HepG2 (cell line): ENCODE data around the gene PMS2.
"Not testable (repeated sequence)": the region's sequence is repeated elsewhere in the genome, so short reads cannot be mapped to it uniquely, and the experiment has no call there.

Experiments
- CHD4 ChIP-seq: fragments of 200-600 bp; sonication (generic); IDR thresholded peaks from 2 replicates; pipeline ENCODE4 v1.7.0; 2017; ENCODE audit warnings: mild to moderate bottlenecking, low read length, borderline replicate concordance
- EZH2 ChIP-seq: conservative IDR thresholded peaks from 2 replicates; pipeline ENCODE4 v1.6.1; 2012; ENCODE audit warnings: mild to moderate bottlenecking, low read depth, low read length, moderate library complexity
- HMG20B ChIP-seq: conservative IDR thresholded peaks from 2 replicates; pipeline ENCODE4 v1.6.1; 2016; ENCODE audit warnings: missing genetic modification reagents, missing compliant biosample characterization
- NFIB ChIP-seq: sonication (generic); formaldehyde crosslinking; IDR thresholded peaks from 2 replicates; pipeline ENCODE4 v1.9.0; 2021; ENCODE audit warnings: missing genetic modification reagents, mild to moderate bottlenecking, borderline replicate concordance
- POLR2A ChIP-seq, 2 experiments: IDR thresholded peaks; 2 replicates each; pipeline ENCODE4 v1.6.1; 2011; ENCODE audit warnings: low read depth in 2 of 2, low read length in 2 of 2, mild to moderate bottlenecking in 1 of 2, moderate library complexity in 1 of 2; ENCODE audit not compliant: insufficient read depth in 1 of 2
- YY1 ChIP-seq: IDR thresholded peaks from 2 replicates; pipeline ENCODE4 v1.6.1; 2011; ENCODE audit warnings: low read length, low read depth, moderate library complexity, mild to moderate bottlenecking; ENCODE audit not compliant: insufficient read depth, insufficient replicate concordance
- ZBTB21 ChIP-seq: sonication (generic); formaldehyde crosslinking; IDR thresholded peaks from 2 replicates; pipeline ENCODE4 v1.4.0; 2020; ENCODE audit warnings: missing genetic modification reagents
- TF ChIP-seq, protein P1 (sequence below), 2 experiments: IDR thresholded peaks; 2 replicates each; pipeline ENCODE4 v1.6.1; 2011 to 2012; ENCODE audit warnings: low read length in 2 of 2, borderline replicate concordance in 1 of 2, low read depth in 1 of 2, mild to moderate bottlenecking in 1 of 2, moderate library complexity in 1 of 2
- TF ChIP-seq, protein P2 (sequence below): sonication (generic); formaldehyde crosslinking; conservative IDR thresholded peaks from 2 replicates; pipeline ENCODE4 v1.4.0; 2020; ENCODE audit warnings: missing genetic modification reagents
- TF ChIP-seq, protein P3 (sequence below): sonication (generic); formaldehyde crosslinking; IDR thresholded peaks from 2 replicates; pipeline ENCODE4 v1.4.0; 2020; ENCODE audit warnings: mild to moderate bottlenecking, missing genetic modification reagents

DNA sequence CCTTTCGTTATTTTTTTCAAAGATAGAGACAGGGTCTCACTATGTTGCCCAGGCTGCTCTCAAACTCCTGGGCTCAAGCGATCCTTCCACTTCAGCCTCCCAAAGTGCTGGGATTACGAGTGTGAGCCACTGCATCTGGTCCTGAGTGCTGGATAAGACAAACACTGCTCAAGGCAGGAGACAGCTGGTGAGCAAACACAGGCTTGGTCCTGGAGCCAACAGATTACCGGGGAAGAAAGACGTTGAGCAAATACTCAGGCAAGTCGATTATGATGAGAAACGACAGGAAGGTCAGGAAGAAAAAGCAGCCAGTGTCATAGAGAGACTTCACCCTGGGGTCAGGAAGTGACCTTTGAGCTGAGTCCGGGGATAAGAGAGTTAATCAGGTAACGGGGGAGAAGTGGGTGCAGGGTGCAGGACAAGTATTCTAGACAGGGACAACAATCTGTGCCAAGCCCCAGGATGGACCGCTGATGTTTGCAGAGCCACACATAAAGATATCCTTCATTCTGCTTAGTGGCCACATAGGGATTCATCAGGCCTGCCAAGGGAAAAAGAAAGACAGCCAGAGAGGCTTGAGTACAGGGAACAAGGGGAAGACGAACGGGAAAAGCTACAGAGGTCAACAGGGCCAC is 29.1 kb downstream of the PMS2 start:
- TF ChIP-seq ZBTB21 (CRISPR knock-in tag); NFIB (CRISPR knock-in tag); YY1; HMG20B (CRISPR knock-in tag); POLR2A (IDR thresholded peaks at IDR 0.05; ENCODE audit: insufficient read depth in 1 of 2, low read depth in 2 of 2, low read length in 2 of 2); CHD4; EZH2: not testable (repeated sequence)
- TF ChIP-seq, protein P1, sequence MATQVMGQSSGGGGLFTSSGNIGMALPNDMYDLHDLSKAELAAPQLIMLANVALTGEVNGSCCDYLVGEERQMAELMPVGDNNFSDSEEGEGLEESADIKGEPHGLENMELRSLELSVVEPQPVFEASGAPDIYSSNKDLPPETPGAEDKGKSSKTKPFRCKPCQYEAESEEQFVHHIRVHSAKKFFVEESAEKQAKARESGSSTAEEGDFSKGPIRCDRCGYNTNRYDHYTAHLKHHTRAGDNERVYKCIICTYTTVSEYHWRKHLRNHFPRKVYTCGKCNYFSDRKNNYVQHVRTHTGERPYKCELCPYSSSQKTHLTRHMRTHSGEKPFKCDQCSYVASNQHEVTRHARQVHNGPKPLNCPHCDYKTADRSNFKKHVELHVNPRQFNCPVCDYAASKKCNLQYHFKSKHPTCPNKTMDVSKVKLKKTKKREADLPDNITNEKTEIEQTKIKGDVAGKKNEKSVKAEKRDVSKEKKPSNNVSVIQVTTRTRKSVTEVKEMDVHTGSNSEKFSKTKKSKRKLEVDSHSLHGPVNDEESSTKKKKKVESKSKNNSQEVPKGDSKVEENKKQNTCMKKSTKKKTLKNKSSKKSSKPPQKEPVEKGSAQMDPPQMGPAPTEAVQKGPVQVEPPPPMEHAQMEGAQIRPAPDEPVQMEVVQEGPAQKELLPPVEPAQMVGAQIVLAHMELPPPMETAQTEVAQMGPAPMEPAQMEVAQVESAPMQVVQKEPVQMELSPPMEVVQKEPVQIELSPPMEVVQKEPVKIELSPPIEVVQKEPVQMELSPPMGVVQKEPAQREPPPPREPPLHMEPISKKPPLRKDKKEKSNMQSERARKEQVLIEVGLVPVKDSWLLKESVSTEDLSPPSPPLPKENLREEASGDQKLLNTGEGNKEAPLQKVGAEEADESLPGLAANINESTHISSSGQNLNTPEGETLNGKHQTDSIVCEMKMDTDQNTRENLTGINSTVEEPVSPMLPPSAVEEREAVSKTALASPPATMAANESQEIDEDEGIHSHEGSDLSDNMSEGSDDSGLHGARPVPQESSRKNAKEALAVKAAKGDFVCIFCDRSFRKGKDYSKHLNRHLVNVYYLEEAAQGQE (IDR thresholded peaks at IDR 0.05; ENCODE audit: borderline replicate concordance in 1 of 2, low read depth in 1 of 2, low read length in 2 of 2): not testable (repeated sequence)
- TF ChIP-seq, protein P2, sequence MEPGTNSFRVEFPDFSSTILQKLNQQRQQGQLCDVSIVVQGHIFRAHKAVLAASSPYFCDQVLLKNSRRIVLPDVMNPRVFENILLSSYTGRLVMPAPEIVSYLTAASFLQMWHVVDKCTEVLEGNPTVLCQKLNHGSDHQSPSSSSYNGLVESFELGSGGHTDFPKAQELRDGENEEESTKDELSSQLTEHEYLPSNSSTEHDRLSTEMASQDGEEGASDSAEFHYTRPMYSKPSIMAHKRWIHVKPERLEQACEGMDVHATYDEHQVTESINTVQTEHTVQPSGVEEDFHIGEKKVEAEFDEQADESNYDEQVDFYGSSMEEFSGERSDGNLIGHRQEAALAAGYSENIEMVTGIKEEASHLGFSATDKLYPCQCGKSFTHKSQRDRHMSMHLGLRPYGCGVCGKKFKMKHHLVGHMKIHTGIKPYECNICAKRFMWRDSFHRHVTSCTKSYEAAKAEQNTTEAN: not testable (repeated sequence)
- TF ChIP-seq, protein P3, sequence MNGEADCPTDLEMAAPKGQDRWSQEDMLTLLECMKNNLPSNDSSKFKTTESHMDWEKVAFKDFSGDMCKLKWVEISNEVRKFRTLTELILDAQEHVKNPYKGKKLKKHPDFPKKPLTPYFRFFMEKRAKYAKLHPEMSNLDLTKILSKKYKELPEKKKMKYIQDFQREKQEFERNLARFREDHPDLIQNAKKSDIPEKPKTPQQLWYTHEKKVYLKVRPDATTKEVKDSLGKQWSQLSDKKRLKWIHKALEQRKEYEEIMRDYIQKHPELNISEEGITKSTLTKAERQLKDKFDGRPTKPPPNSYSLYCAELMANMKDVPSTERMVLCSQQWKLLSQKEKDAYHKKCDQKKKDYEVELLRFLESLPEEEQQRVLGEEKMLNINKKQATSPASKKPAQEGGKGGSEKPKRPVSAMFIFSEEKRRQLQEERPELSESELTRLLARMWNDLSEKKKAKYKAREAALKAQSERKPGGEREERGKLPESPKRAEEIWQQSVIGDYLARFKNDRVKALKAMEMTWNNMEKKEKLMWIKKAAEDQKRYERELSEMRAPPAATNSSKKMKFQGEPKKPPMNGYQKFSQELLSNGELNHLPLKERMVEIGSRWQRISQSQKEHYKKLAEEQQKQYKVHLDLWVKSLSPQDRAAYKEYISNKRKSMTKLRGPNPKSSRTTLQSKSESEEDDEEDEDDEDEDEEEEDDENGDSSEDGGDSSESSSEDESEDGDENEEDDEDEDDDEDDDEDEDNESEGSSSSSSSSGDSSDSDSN (CRISPR knock-in tag): not testable (repeated sequence)
